GM18505 (cell line): ENCODE measurements around the gene PHF14.

ENCODE experiments used
- ATAC-seq: cut with Tn5 transposase; IDR thresholded peaks from one replicate; pipeline ENCODE4 v1.9.1; 2021; ENCODE audit not compliant: unreplicated experiment
- POLR2A ChIP-seq: IDR thresholded peaks from 4 replicates; pipeline ENCODE4 v1.6.1; 2011; ENCODE audit warnings: borderline replicate concordance; ENCODE audit not compliant: insufficient read depth, insufficient read length; ENCODE audit errors: extremely low read depth

The PHF14 gene

GRCh38 chr7:11182736-11183135 lies 209.1 kb downstream of the PHF14 start:
- no peak for ATAC-seq
- no peak for TF ChIP-seq POLR2A

- ATAC-seq = no peak
- no peak for TF ChIP-seq POLR2A
Measured at GRCh38 chr7:11185179-11185815, 211.6 kb downstream of the PHF14 start.

DNA sequence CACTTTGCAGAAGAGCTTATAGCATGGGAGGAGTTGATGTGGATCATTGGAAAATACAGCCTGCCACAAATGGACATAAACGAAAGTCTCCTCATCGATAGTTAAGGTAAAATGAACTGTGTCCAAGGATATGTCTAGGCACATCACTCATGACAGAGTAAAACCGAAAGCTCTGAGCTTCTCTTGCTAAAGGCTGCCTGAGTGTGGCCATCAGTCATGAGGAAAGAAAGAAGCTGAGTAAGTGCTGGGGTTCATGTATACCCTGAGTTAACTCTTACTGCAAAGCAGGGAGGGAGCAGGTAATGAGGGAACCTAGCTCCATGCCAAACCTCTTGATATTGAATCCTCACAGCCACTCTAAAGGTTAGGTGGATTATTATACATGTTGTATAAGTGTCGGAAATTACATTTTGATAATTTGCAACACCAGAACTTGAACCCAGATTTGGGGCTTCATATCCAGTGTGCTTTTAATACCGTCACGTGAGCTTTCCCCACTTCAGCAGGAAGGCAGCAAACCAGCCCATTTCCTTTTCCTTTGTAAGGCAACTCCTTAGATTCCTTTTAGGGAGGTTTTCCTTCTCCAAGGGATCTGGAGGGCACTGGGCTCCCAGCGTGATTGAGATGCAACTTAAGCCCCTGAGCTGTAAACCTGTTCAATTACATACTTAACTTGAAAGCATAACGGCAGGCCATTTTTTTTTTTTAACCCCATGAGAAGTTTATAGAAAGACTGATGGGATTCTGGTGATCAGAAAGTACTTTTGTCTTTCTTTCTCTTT lies 215.0 kb downstream of the PHF14 start:
- no peak for TF ChIP-seq POLR2A
- no peak for ATAC-seq

- TF ChIP-seq POLR2A = no peak
- no peak for ATAC-seq
Measured at GRCh38 chr7:11191081-11191480, 217.4 kb downstream of the PHF14 start.

- no peak for ATAC-seq
- TF ChIP-seq POLR2A = no peak
Measured at GRCh38 chr7:11191574-11192220, 218.0 kb downstream of the PHF14 start.

DNA sequence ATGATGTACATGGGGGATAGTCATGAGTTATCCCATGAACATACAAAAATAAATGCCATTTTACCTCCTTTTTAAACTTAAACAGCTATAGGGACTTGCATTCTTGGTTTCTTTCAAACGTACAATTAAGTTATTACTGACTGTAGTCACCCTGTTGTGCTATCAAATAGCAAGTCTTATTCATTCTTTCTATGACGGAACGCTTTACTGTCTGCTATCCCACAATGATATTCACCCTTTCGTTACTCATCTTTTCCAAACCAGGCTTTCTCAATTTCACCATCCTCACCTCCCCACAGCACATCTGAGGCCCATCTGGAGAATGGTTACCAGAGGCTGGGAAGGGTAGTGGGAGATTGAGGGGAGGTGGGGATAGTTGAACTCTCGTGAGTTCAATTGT lies 218.8 kb downstream of the PHF14 start:
- no peak for ATAC-seq
- TF ChIP-seq POLR2A = no peak

- no peak for TF ChIP-seq POLR2A
Measured at GRCh38 chr7:11193131-11193867, 219.6 kb downstream of the PHF14 start.

GRCh38 chr7:11193888-11194287 lies 220.2 kb downstream of the PHF14 start:
- no peak for TF ChIP-seq POLR2A
- no peak for ATAC-seq

More at GRCh38 chr7:11193131-11193867, 219.6 kb downstream of the PHF14 start:
- ATAC-seq = no peak

- no peak for TF ChIP-seq POLR2A
- ATAC-seq = no peak
Measured at GRCh38 chr7:11194492-11194891, 220.8 kb downstream of the PHF14 start.

DNA sequence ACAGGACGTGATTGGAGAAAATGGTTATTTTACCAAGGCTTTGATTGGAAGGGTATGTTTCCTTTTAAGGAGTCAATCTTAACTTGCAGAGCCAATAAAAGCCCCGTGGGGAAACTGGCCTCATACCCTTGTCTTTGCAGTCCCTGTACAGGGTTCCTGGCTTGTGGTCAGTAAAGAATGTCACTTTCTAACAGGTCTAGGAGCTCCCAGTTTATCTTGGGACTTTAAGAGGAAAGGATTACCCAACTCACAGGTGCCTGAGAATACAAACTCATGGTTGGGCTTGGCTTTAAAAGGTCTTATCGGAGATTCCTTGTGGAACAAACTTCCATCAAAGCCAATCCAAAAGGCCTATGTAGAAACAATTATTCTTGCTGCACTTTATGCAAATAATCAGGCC lies 221.8 kb downstream of the PHF14 start:
- no peak for ATAC-seq
- TF ChIP-seq POLR2A = no peak

GRCh38 chr7:11196143-11196542 lies 222.5 kb downstream of the PHF14 start:
- no peak for TF ChIP-seq POLR2A
- no peak for ATAC-seq

DNA sequence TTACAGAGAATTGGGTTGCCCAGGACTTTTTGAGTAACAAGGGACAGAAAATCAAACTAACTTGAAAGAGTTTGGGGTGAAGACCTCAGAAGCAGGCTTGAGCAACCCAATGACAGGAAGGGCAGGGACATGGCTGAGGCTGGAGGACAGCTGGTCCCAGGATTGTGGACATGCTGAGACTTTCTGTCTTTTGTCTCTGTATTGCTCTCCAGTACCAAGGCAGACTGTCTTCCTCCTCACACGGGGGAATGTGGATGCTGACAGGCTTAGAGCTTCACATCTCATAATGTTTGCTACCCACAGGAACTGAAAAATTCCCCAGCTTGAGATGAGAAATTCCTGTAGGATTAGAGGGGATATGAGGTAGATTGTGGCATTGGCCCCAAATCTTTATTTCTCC lies 229.6 kb downstream of the PHF14 start:
- no peak for ATAC-seq
- no peak for TF ChIP-seq POLR2A

- no peak for ATAC-seq
Measured at GRCh38 chr7:11203683-11204082, 230.0 kb downstream of the PHF14 start.

More at GRCh38 chr7:11203683-11204082, 230.0 kb downstream of the PHF14 start:
- no peak for TF ChIP-seq POLR2A
